ENCODE measurements around the gene DACT3.
A peak's percentile ranks its signal among the peaks of the same experiment; 100 is the strongest.

The DACT3 gene

DNA sequence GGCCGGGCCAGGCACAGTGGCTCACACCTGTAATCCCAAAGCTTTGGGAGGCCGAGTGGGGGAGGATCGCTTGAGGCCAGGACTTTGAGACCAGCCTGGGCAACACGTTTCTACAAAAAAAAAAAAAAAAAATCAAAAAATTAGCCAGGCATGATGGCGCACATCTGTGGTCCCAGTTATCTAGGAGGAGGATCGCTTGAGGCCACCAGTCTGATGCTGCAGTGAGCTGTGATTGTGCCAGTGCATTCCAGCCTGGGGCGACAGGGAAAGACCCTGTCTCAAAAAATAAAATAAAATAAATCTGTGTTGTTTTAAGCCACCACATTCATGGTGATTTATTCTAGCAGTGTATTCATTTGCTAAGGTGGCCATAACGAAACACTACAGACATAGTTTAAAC lies 4.1 kb upstream of the DACT3 start:
- DNase-seq, result no peak

DNA sequence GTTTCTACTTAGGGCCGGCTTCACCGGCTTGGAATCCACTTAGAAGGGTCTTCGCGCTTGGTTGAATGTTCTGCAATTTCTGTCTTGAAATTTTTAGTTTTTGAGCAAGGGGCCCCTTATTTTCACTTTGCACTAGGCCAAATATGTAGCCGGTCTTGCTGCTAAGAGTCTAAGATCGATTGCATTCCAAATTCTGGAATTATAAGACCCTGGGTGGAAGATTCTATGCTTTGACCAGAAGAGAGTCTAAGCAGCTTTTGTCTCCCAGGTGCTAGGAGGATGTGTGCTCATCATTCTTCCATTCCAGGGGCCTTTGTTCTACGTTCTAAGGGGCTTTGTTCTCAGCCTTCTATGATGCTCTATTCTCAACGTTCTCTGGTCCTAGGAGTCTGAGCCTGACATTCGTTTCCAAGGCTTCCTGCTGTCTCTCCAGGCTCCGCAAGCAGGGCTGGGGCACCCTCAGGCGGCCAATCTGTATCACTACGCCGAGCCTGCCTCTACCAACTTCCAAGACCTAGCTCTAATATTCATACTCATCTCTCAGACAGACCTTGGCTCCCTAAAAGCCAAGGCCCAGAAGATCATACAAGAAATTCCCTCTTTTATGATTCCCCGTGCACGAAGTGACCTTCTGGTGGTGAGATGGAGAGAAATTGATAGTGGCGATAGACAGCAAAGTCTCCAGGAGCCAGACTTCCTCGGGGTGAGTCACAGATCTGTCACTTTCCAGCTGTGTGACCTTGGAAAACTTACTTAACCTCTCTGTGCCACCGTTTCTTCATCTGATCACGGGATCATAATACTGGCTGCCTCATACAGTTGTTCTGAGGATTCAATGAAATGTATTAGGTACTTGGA lies 982 bp upstream of the DACT3 start:
- peak; percentile 81 to 86 for DNase-seq

DNA sequence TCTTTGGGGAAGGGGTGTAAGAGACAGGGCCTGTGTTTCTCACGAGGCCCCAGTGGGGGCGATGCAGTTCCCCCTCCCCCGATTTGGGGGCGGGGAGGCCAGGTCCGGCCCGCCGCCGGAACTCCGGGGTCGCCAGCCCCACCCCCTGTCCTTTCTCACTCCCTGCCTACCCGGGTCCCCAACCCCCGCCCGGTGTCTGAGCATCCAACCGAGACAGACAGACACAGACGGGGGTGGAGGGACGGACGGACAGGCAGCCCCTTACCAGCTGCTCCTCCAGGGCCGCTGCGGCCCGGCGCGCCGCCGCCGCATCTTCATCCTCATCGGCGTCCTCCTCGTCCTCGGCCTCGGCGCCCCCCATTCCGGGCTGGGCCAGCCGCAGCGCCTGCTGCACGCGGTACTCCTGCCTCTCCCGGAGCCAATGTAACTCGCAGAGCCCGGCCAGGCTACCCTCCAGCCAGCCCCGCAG lies 397 bp downstream of the DACT3 start:
- no peak for DNase-seq

DNA sequence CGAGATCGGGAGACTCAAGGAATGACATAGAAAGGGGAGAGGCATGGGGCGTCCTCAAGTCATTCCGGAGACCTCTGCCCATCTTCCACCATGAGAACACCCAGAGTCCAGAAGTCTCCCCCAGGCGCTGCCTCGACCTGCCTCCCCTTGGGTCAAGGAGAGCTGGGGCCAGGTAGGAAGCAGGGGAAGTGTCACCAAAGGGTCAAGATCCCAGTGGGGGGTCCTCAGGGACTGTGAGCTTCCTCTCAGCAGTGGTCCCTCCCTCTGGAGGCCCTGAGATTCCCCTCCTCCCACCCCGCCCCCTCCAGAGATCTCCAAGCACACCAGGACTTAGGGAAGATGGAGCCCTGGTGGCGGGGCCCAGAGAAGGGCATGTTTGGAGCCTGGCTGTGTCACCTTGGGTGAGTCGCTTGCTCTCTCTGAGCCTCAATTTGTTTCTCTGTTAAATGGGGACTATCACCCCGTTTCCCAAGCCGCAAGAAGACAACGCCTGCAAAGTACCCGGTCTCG lies 919 bp downstream of the DACT3 start:
- peak in 1 of 2 experiments; percentile 18 for DNase-seq

DNA sequence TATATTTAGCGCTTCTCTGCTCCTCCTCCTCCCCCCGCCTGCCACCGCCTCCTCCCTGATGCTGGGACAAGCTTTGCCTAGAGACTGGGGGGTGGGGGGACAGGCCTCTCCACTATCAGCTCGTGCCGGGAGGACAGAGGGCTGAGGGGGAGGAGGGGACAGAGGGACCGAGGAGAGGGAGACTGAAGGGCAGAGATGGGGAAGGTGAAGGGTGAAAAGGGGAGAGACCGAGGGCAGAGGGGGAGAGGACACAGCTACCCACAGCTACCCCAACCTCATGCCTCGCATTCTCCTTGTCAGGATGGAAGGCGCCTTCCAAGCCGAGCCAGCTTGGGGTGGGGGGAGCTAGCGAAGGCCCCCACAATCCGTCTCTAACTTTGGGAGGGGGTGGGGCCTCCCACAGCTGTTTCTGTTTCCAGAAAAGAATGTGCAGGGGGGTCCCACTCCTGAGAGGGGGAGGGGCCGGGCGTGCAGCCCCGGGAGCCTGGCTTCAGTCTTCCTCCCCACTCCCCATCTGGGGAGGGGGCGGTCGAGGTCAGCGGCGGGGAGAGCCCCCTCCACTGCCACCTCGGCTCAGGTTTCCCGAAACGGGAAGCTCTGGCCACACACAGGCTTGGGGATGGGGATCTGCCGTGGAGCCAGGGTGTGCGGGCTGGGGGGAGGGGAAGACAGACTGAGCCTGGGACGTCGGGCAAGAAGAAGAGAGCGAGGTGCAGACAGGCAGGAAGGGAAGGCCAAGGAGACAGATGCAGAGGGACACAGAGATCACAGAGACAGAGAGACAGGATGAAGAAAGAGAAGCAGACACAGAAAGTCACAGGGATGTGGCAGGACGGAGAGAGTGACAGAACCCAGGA lies 1.6 kb downstream of the DACT3 start:
- no peak for DNase-seq

DNA sequence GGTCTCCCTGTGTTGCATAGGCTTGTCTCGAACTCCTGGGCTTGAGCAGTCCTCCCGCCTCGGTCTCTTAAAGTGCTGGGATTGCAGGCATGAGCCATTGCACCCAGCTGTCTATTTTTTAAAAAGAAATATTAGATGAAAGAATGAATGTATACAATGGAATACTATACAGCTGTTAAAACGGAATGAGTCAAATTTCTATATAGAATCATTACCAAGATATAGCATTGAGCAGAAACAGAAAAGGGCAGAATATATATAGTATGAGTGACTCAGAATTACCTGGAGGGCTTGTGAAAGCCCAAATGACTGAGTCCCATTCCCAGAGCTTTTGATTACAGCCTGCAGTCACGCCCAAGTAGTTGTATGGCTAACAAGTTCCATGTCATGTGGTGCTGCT lies 4.4 kb downstream of the DACT3 start:
- DNase-seq, result no peak

DNA sequence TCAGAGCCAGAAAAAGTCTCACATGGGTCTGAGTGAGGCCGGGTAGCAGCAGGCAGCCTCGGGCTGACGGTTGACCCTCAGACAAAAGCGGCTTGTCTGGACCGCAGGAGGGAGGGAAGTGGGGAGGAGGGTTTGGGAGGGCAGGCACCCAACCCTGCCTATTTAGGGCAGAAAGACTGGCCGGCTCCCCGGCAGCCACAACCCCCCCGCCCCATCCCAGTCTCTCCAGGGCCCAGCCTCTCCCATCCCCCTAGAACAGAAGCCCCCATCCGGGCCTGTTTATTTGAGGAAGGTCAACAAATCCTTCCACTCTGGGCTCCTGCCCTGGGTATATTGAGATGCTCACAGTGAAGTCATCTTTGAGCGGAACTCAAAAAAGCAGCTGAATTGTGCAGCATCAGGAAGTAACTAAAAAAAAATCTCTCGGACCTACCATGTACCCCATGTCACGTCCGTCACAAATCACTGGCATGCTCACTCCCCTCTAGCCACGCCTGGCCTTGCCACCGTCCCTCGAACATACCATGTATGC lies 6.3 kb downstream of the DACT3 start:
- no peak for DNase-seq

DNA sequence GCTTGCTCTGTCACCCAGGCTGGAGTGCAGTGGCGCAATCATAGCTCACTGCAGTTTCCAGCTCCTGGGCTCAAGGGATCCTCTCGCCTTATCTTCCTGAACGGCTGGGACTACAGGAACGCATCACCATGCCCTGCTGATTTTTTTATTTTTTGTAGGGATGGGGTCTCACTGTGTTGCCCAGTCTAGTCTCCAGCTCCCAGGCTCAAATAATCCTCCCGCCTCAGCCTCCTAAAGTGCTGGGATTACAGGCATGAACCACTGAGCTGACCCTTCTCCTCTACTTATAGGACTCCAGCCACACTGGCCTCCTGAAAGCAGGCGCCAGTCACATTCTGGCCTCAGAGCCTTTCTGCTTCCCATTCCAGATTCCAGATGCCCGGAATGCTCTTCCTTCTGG lies 10.5 kb downstream of the DACT3 start:
- DNase-seq, result no peak

DNA sequence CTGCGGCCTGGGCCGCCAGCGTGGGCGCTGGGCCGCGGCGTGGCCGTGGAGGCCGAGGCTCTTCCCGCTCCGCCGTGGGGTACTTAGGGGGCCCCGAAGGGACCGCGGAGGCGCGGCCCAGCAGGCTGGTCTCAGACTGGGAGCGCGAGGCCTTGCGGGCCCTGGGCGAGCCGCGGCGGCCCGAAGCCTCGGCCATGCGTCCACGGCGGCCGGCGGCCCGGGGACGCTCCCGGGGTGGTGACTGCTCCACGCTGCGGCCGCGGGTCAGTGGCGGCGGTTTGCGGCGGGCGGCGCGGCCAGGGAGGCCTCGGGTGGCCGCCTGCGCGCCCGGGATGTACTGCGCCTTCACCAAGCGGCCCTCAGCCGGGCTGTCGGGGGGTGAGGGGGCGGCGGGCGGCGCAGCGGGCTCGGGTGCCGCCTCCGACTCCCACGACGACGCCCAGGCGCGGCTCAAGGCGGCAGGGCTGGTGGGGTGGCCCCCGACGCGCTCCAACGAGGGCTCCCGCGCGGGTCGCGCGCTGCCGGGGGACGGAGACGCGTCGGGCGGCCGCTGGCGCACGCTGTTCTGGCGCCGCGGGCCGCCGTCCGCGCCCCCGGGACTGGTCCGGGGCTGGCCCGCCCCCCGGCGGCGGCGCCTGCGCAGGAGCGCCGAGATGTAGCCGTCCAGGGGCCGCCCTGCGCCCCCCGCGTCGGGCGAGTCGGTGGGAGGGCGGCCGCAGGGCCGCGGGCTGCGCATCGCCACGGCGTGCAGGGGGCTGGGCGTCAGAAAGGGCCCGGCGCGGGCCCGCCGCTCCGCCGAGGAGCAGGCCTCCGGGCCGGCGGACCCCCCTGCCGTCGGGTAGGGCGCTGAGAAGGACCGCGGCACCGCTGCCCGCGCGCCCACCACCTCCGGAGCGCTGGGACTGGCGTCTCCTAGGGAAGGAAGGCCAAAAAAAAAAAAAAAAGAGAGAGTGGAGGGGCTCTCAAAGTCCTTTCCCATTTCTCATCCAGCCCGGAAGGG lies 11.7 kb downstream of the DACT3 start:
- no peak for DNase-seq

DNA sequence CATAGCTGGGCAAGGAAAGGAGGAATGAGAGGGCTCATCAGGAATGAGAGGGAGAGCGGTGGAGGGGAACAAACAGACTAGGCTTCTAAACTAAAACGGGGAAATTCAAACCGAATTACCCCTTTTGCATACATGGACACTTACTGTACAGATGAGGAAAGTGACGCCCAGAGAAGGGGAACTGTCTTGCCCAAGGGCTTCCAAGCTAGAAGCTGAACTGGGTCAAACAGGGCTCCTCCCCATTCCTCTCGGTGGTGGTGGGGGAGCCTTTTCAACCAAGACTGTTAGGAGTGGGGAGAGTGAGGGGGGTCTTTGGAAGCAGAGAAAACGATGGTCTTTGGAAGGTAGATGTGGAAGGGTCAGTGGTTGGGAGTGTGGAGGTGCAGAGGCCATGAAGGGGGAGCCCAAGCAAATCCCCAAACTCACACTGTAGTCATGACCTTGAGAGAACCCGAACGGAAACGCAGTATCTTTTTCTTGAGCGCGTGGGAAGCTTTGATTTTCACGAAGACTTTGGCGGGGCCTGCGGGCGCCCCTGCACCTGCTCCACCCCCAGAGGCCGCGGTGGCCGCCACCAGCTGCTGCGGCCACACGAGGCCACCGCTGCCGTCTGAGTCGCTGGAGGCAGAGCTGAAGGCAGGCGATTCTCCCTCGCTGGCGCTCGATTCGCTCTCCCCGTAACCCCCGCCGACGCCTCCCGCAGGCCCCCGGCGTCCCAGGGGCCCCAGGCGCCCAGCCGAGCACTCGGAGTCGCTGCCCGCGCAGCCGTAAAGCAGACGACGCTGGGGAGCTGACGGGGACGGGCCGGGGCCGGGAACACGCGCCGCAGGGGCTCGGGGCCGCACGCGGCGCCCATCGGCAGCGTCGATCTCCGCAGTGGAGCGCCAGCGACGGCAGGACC lies 12.7 kb downstream of the DACT3 start:
- no peak for DNase-seq

DNA sequence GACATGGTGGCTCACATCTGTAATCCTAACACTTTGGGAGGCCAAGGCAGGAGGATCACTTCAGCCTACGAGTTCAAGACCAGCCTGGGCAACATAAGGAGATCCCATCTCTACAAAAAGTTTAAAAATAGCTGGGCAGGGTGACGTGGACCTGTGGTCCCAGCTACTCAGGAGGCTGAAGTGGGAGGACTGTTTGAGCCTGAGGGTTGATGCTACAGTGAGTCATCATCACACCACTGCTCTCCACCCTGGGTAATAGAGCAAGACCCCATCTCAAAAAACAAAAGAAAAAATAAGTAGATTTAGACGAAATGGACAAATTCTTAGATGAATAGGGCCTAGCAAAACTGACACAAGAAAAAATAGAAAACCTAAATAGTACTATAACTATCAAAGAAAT lies 14.6 kb downstream of the DACT3 start:
- DNase-seq, result no peak

DNA sequence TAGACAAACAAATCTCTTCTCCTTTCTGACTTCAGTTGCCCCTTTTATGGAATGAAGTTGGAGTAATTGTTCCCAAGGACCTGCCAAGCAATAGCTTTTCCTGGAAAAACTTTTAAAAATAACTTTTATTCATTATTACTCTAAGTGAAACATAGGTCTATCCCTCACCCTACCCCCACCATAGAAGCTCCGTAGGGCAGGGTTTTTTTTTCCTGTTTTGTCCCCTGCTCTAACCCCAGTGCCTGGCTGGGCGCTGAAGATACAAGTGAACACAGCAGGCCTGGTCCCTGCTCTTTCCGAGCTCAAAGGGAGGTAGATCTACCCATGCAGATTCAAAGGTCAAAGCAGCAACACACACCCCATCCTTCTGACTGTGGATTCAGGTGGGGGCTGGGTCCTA lies 16.3 kb downstream of the DACT3 start:
- no peak for DNase-seq

DNA sequence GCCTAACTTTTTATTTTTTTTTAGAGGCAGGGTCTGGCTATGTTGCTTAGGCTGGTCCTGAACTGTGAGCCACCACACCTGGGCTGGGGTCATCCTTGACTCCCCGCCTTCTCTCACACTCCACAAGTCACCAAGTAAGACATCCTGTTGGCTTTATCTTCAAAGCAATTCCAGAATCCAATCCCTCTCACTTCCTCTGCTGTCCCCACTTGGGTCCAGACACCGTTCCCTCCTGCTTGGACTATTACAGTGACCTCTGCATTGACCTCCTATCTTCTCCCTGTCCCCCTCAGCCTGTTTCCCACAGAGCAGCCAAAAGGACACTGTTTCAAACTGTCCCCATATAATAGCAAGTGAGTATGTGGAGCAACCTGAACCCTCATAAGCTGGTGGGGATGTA lies 20.3 kb downstream of the DACT3 start:
- DNase-seq, result no peak

DNA sequence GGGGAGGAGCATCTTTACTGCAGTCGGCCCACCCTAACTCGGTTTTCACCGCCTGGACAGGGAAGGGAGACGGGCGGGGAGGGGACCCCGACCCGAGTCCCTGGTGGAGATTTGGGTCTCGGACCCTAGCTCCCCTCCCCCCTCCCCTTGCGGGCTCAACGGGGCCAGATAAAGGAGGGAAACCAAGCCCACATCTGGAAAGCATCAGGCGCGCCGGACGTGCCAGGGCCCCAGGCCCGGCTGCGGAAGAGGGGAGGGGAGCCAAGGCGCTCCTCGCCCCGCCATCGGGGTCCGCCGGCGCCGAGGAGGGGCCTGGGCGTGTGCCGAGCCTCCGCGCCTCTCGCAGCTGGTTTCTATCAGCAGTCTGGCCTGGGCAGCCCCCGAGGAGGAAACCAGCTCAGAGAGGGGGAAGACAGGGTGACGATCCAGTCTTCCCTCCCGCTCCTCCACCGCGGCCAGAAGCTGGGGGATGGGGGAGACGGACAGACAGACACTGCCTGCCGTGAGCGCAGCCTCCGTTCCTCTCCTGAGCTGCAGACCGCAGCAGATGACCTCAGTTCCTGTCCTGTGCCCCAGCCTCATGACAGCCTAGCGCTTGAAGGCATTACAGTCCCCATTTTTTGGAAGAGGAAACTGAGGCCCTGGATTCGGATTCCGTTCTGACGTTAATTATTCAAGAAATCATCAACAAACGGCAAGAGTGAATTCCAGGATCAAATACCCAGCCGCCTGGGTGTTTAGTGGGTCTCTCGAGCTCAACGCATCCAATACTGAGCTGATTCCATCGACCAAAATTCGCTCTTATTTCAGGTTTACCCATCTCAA lies 21.4 kb downstream of the DACT3 start:
- DNase-seq, result no peak

DNA sequence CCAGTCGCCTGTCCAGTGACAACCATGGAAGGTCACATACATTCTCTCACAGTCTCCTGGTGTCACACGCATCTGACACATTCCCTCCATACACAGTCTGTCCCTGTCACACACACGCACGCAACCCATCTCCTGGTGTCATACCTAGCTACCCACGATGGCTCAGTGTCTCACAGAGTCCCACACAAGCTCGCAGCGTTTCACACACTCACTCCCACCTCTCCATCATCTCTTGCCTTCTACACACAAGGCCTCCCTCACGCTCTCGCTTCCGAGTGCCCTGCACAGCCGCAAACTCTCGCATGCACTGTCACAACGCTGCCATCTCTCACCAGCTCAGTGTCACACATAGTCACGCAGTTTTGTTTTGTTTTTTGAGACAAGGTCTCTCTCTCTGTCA lies 23.8 kb downstream of the DACT3 start:
- DNase-seq, result no peak

DNA sequence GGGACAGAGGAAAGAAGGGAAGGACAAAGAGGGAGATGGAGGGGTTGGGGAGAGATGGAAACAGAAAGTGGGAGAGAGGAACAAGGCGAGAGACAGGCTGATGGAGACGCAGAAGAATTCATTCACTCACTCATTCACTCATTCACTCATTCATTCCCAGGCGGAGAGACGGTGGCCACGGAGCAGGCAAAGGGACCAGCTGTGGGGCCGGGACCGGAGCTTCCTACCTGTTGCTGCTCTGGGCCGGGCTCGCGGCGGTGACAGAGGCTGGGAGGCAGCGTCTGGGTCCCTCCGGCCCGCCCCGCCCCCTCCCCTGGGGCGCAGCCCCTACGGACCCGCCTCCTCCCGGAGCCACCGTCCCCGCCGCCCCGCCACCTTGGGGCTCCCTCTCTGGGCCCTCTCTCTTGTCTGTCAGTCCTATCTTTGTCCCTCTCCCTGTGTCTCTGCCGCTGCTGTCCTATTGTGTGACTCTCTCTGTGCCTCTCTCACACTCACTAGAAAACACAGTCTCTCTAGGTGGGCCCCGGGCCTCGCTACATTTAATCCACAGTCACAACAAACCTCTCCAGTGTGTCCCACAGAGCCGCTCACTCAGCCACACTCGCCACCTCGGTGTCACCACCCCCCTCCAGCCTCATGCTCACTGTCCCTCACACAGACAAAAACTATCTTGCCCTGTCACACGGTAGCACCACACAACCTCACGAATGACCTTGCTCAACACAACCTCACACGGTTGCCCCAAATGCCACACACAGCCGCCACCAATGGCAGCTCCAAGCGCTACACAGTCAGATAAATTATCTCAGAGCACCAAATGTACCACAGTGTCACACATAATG lies 24.8 kb downstream of the DACT3 start, which contains the start of gene GNG8:
Gene GNG8 (minus strand): TSS at position 283 of the 842 bp plus-strand sequence. CDS start 1,520 bp downstream, outside the sequence.
- DNase-seq, result no peak

DNA sequence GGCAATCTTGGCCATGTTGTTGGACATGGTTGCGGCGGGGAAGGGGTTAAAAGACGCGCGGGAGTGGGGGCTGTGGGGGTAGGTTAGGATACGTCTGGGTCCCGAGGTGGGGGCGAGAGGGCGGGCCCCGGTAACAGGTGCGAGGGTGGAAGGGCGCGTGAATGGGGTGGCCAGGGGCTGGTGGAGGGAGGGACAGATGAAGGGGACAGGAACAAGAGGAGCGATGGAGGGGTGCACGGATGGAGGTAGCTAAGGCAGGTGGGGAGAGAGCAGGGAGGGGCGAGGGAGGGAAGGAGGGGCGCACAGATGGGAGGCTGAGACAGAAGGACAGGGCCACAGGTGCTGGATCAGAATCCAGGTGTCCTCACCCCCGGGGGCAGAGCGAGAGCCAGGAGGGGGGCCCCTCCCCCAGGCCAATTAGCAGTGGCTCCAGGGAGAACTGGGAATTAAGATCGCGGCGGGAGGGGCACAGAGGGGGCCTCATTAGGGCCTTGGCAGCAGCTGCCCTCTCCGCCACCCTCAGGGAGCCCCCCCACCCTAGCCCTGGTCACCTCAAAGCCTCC lies 26.2 kb downstream of the DACT3 start:
- no peak for DNase-seq

DNA sequence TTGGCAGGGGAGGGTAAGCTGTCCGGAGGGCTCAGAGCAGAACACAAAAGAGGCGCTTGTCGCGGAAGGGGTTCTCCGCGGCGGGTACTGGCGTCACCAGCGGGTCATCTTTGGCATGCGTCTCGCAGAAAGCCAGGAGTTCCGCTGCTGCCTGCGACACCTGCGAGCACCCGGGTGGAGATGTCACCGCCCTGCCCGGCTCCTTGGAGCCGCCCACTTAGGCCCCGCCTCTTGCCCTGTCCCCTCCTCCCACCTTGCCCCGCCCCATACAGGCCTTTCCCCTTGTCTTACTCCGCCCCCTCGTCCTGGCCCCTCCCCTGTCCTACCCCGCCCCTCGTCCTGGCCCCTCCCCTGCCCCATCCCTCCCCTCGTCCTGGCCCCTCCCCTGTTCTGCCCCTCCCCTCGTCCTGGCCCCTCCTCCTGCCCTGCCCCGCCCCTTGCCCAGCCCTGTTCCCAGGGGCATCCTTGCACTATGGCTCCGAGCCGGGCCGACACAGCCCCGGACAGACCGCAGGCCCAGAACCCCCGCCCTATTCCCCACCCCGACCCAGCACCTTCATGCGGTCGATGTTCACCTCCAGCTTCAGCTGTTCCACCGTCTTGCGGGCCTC lies 26.8 kb downstream of the DACT3 start:
- DNase-seq, result peak; percentile 22 to 86
